ENCODE measurements around the gene COPS6. TPM values are rescaled to one million over a fixed set of nuclear protein-coding genes. Genes with fewer than 3 reads are reported as not detected.

The COPS6 gene
- total RNA-seq, 3 donors from 2014 or later = 105 to 120 (median 112) TPM

GRCh38 chr7:100102950-100103840 is 14.4 kb downstream of the COPS6 start:
- DNase-seq (no peak), ATAC-seq (no peak)
- peak overlapping the region; percentile 94 for H3K4me3 Mint-ChIP-seq
- peaks cover 26% of the 10 kb centered on the region for H3K4me1 Mint-ChIP-seq (ENCODE audit: low read depth)
- H3K9me3 Mint-ChIP-seq = no peaks in the 10 kb centered on the region
- peaks cover 35% of the 10 kb centered on the region for H3K36me3 Mint-ChIP-seq (ENCODE audit: insufficient read depth)
- H3K27me3 Mint-ChIP-seq (ENCODE audit: low read depth) = no peaks in the 10 kb centered on the region

- H3K4me1 Mint-ChIP-seq (ENCODE audit: low read depth) = peaks cover 5% of the 10 kb centered on the region
- no peak for DNase-seq
- no peak for ATAC-seq
- no peaks in the 10 kb centered on the region for H3K27me3 Mint-ChIP-seq (ENCODE audit: low read depth)
- H3K36me3 Mint-ChIP-seq (ENCODE audit: insufficient read depth) = peaks cover 24% of the 10 kb centered on the region
- H3K9me3 Mint-ChIP-seq = no peaks in the 10 kb centered on the region
- H3K4me3 Mint-ChIP-seq = no peak overlapping the region
These were observed 16.8 kb downstream of the COPS6 start for GRCh38 chr7:100105534-100105933.

GRCh38 chr7:100106633-100107032 is 17.9 kb downstream of the COPS6 start:
- ATAC-seq = no peak
- peaks cover 26% of the 10 kb centered on the region for H3K36me3 Mint-ChIP-seq (ENCODE audit: insufficient read depth)
- H3K27me3 Mint-ChIP-seq (ENCODE audit: low read depth) = no peaks in the 10 kb centered on the region
- no peaks in the 10 kb centered on the region for H3K9me3 Mint-ChIP-seq
- peaks cover 5% of the 10 kb centered on the region for H3K4me1 Mint-ChIP-seq (ENCODE audit: low read depth)
- no peak for DNase-seq
- H3K4me3 Mint-ChIP-seq = no peak overlapping the region

DNA sequence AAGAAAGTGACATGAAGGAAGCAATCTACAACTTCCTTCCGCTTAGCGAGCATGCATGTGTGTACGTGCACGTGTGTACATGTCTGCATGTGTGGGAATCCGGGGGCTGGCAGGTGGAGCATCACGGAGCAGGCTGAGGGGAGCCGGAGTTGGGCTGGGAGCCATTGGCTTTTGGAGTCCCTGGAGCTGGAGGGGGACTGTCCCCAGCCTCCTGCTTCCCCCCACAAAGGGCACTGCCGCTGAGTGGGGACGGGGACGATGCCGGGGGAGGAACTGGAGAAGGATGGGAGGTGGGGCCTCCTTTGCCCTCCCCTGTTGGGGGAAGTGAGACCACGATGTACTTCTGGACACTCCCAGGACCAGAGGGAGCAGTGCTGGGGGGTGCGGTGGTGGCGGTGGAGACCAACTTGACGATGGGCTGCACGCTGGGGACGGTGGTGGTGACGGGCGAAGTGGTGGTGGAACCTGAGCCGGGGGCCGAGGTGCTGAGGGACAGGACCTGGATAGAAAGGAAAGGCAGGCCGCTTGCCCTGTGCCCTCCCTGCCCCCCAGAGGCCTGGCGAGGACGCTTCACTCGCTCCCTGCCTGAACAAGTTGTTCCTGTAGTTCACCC is 18.5 kb downstream of the COPS6 start:
- ATAC-seq (no peak), DNase-seq (no peak)
- Mint-ChIP-seq H3K27me3 (ENCODE audit: low read depth) (no peaks in the 10 kb centered on the region), H3K4me3 (no peak overlapping the region), H3K4me1 (ENCODE audit: low read depth) (peaks cover 5% of the 10 kb centered on the region), H3K9me3 (no peaks in the 10 kb centered on the region), H3K36me3 (ENCODE audit: insufficient read depth) (peaks cover 26% of the 10 kb centered on the region)

DNA sequence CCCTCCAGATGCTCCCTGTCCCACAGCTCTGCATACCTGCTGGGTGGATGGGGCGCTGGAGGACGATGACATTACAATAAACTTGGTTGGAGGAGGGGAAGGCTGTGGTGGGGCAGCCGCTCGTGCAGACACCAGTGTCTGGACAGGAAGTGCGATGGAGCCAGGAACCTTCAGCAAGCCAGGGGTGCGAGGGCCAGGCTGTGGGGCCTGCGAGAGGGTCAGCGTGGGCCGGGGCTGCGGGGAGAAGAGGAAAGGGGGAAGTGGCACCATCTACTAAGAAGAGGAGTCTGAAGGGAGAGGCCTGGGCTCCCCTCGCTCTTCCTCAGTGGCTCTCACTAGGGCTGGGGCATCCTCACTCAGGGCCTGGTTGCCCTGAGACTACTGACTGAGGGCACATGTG is 19.1 kb downstream of the COPS6 start:
- no peak for ATAC-seq
- peaks cover 28% of the 10 kb centered on the region for H3K36me3 Mint-ChIP-seq (ENCODE audit: insufficient read depth)
- no peaks in the 10 kb centered on the region for H3K27me3 Mint-ChIP-seq (ENCODE audit: low read depth)
- no peak for DNase-seq
- H3K4me3 Mint-ChIP-seq = no peak overlapping the region
- no peaks in the 10 kb centered on the region for H3K9me3 Mint-ChIP-seq
- H3K4me1 Mint-ChIP-seq (ENCODE audit: low read depth) = peaks cover 2% of the 10 kb centered on the region

DNA sequence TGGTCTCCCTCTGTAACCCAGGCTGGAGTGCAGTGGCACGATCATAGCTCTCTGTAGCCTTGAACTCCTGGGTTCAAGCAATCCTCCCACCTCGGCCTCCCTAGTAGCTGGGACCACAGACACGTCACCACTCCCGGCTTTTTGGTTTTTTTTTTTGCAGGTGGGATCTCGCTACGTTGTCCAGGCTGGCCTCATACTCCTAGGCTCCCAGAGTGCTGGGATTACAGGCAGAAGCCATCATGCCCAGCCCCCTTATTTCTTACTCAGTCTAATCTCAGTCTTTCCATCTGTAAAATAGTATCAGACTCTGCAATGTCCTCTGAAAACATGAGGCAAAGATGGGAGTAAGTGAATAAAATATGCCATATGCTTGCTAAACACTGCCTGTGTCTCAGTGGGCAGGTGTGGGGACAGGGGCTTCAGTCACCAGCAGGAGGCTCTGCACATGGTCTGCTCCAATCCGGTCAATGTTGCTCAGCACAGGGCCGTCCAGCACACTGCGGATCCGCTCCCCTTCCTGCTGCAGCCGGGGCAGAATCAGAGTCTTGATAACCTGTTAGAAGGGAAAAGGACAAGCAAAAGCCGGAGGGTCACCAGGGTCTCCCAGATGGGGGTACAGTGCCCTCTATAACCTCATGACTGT is 20.9 kb downstream of the COPS6 start:
- Mint-ChIP-seq H3K27me3 (ENCODE audit: low read depth) (no peaks in the 10 kb centered on the region), H3K4me1 (ENCODE audit: low read depth) (no peaks in the 10 kb centered on the region), H3K36me3 (ENCODE audit: insufficient read depth) (peaks cover 29% of the 10 kb centered on the region), H3K4me3 (no peak overlapping the region), H3K9me3 (no peaks in the 10 kb centered on the region)
- ATAC-seq (no peak), DNase-seq (no peak)

DNA sequence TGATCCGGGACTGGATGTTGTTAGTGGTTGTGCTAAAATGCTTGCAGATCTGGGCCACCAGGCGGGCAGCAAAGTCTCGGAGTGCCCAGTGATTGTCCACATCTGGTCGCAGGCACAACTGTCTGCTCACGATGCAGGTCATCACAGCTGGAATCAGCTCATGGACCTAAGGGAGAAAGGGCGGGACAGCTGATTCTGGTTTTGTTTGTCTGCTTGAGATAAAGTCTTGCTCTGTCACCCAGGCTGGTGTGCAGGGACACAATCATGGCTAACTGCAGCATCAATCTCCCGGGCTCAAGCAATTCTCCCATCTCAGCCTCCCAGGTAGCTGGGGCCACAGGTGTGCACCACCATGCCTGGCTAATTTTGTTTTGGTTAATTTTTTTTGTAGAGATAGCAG is 22.4 kb downstream of the COPS6 start:
- H3K36me3 Mint-ChIP-seq (ENCODE audit: insufficient read depth) = peaks cover 25% of the 10 kb centered on the region
- DNase-seq = no peak
- no peaks in the 10 kb centered on the region for H3K9me3 Mint-ChIP-seq
- no peak for ATAC-seq
- H3K27me3 Mint-ChIP-seq (ENCODE audit: low read depth) = no peaks in the 10 kb centered on the region
- no peaks in the 10 kb centered on the region for H3K4me1 Mint-ChIP-seq (ENCODE audit: low read depth)
- no peak overlapping the region for H3K4me3 Mint-ChIP-seq

DNA sequence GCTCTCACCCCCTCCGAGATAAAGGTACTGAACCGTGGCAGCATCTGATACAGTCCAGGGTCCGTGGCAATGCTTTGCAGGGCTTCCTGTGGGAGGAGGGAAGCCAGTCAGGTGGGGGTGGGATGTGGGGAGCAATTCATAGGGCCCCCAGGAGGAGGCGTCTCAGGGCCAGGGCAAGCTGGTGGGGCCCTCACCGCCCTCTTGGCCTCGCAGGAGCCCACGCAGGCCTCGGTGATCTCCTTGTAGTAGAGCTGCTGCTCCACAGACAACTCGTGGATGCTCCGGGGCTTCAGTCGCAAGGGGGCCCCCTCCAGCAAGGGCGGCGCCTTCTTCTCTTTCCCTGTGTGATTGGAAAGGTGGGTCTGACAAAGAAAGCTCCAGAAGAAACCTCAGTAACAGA is 23.1 kb downstream of the COPS6 start:
- DNase-seq (no peak), ATAC-seq (no peak)
- Mint-ChIP-seq H3K9me3 (no peaks in the 10 kb centered on the region), H3K36me3 (ENCODE audit: insufficient read depth) (peaks cover 24% of the 10 kb centered on the region), H3K4me3 (no peak overlapping the region), H3K4me1 (ENCODE audit: low read depth) (no peaks in the 10 kb centered on the region), H3K27me3 (ENCODE audit: low read depth) (no peaks in the 10 kb centered on the region)

DNA sequence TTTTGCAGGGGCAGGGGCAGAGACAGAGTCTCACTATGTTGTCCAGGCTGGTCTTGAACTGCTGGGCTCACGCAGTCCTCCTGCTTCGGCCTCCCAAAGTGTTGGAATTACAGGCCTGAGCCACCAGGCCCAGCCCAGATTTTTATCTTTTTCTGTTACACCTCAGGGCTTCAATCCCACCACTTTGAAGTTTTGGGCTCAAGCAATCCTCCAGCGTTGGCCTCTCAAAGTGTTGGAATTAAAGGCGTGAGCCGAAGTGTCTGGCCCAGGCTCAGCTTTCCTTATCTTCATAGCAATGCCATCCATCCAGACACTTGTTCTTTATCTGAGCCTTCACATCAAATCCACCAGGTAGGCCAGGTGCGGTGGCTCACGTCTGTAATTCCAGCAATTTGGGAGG is 26.3 kb downstream of the COPS6 start:
- no peak for ATAC-seq
- no peak for DNase-seq
- peaks cover 16% of the 10 kb centered on the region for H3K36me3 Mint-ChIP-seq (ENCODE audit: insufficient read depth)
- H3K4me1 Mint-ChIP-seq (ENCODE audit: low read depth) = peaks cover 9% of the 10 kb centered on the region
- no peak overlapping the region for H3K4me3 Mint-ChIP-seq
- no peaks in the 10 kb centered on the region for H3K9me3 Mint-ChIP-seq
- no peaks in the 10 kb centered on the region for H3K27me3 Mint-ChIP-seq (ENCODE audit: low read depth)

DNA sequence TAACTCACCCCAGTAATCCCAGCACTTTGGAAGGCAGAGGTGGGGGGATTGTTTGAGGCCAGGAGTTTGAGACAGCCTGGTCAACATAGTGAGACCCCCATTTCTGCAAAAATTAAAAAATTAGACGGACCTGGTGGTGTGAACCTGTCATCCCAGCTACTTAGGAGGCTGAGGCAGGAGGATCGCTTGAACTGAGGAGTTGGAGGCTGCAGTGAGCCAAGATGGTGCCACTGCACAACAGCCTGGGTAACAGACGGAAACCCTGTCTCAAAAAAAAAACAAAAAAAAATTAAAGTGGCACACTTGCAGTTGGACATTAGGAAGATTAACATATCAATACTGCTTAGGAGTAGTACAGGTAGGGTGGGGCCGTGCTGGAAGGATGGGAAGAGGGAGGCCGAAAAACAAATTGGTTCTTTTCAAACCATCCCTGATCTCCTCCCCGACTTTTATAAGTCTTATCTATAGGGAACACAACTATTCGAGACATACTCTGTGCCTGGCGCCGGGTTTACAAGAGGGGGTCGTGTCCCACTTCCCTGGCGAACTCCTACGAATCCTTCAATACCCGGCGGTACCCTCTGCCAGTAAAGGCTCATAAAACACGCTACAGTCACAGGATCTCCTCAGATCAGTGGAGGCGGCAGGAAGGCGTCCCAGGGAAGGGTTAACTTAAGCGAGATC is 29.8 kb downstream of the COPS6 start:
- no peaks in the 10 kb centered on the region for H3K27me3 Mint-ChIP-seq (ENCODE audit: low read depth)
- peaks cover 20% of the 10 kb centered on the region for H3K4me1 Mint-ChIP-seq (ENCODE audit: low read depth)
- H3K9me3 Mint-ChIP-seq = no peaks in the 10 kb centered on the region
- H3K4me3 Mint-ChIP-seq = peak overlapping the region; percentile 96
- ATAC-seq (no peak), DNase-seq (no peak)
- H3K36me3 Mint-ChIP-seq (ENCODE audit: insufficient read depth) = peaks cover 9% of the 10 kb centered on the region

GRCh38 chr7:100119072-100119969 is 30.6 kb downstream of the COPS6 start, which contains the start of the genes CNPY4 and TAF6:
CNPY4 (plus strand) TSS chr7:100119634; CDS start chr7:100119745, 111 bp downstream.
TAF6 (minus strand) TSS chr7:100119358; CDS start chr7:100114209, 5,149 bp downstream.
- no peaks in the 10 kb centered on the region for H3K9me3 Mint-ChIP-seq
- peaks cover 22% of the 10 kb centered on the region for H3K4me1 Mint-ChIP-seq (ENCODE audit: low read depth)
- no peaks in the 10 kb centered on the region for H3K27me3 Mint-ChIP-seq (ENCODE audit: low read depth)

DNA sequence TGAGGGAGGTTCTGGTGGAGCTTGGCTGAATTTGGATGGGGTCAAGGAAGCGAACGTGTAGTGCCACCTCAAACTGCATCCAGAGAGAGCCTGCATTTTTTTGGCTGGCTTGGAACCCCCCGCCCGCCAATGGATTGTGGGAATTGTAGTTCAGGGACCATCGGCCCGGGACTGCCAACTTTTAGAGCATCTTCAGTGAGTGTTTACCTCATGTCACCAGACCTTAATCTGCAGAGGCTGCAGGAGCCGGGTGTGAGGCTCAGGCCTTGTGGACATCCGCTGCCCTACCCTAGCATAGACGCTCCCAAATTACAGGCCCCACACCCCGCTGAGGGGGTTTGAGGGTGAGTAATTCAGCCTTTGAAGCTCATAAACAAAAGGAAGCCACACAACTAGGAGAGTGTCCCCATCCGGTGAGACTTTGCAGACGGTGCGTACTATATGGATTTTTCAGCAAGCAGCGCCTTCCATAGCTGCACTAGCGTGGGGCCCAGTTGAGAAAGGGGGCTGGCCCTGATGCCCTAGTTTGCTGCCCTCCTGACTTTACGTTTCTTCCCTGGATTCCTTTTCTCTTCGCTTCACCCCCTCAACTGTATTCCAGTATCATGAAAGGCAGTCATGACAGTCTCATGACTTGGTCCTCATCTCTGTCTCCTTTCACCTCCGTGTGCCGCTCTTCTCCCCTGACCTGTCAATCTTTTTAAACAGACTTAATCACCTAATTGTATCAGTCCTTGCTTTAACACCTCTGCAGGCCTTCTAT is 31.4 kb downstream of the COPS6 start:
- Mint-ChIP-seq H3K9me3 (no peaks in the 10 kb centered on the region), H3K27me3 (ENCODE audit: low read depth) (no peaks in the 10 kb centered on the region), H3K4me3 (peak overlapping the region; percentile 96), H3K4me1 (ENCODE audit: low read depth) (peaks cover 29% of the 10 kb centered on the region), H3K36me3 (ENCODE audit: insufficient read depth) (peaks cover 7% of the 10 kb centered on the region)
- ATAC-seq (peak; percentile 64 to 69), DNase-seq (peak; percentile 50)

More at GRCh38 chr7:100119072-100119969, 30.6 kb downstream of the COPS6 start, which contains the start of the genes CNPY4 and TAF6:
- peak; percentile 75 to 77 for ATAC-seq
- peak; percentile 93 for DNase-seq
- Mint-ChIP-seq H3K36me3 (ENCODE audit: insufficient read depth) (peaks cover 7% of the 10 kb centered on the region), H3K4me3 (peak within 1 kb of the TSS; percentile 96)

GRCh38 chr7:100120733-100121036 is 31.9 kb downstream of the COPS6 start:
- DNase-seq = no peak
- no peaks in the 10 kb centered on the region for H3K9me3 Mint-ChIP-seq
- H3K27me3 Mint-ChIP-seq (ENCODE audit: low read depth) = no peaks in the 10 kb centered on the region
- H3K36me3 Mint-ChIP-seq (ENCODE audit: insufficient read depth) = peaks cover 7% of the 10 kb centered on the region
- H3K4me1 Mint-ChIP-seq (ENCODE audit: low read depth) = peaks cover 33% of the 10 kb centered on the region
- no peak for ATAC-seq
- H3K4me3 Mint-ChIP-seq = peak overlapping the region; percentile 96

Data from activated T-cell treated with anti-CD3 and anti-CD28 coated beads, Interleukin-2, amount 50 U/mL, for 4 hours (primary cell).